Measurements from ENCODE around the gene TPRN. TPM values are rescaled to one million over a fixed set of nuclear protein-coding genes. Genes with fewer than 3 reads are reported as not detected.
A peak's percentile ranks its signal among the peaks of the same experiment; 100 is the strongest.

The TPRN gene
- total RNA-seq, 1 experiment from 2014 or later: 24.9 TPM

GRCh38 chr9:137221506-137222111 is 21.1 kb upstream of the TPRN start:
- no peaks in the 10 kb centered on the region for H3K27me3 ChIP-seq (ENCODE audit: insufficient read depth, low read length)
- H3K27ac ChIP-seq (ENCODE audit: low read depth, low read length): peak overlapping the region; percentile 98; the same call in 1 of the 2 replicates
- H3K4me3 ChIP-seq (replicated peaks in 1 of 2; ENCODE audit: low read depth in 1 of 2, low read length in 2 of 2): peak overlapping the region; percentile 50 to 60
- RAD21 ChIA-PET (ENCODE audit: low non-redundant PET in 1 of 2, low total read pairs in 2 of 2, uncharacterized antibody in 2 of 2, unreplicated experiment in 2 of 2): no interaction called here
- peak overlapping the region; percentile 74 for H3K4me2 ChIP-seq (ENCODE audit: low read length)
- peak overlapping the region; percentile 59 for H3K9ac ChIP-seq (ENCODE audit: low read length)
- H3K9me2 ChIP-seq (ENCODE audit: insufficient read depth): no peaks in the 10 kb centered on the region
- no peaks in the 10 kb centered on the region for H3K36me3 ChIP-seq (ENCODE audit: control insufficient read depth in 1 of 2, insufficient read depth in 2 of 2, low read length in 2 of 2)
- DNase-seq (ENCODE audit: low read depth, low spot score) (no peak), ATAC-seq (no peak)
- H3K79me2 ChIP-seq (ENCODE audit: insufficient read depth, low read length): no peaks in the 10 kb centered on the region
- no peaks in the 10 kb centered on the region for H4K20me1 ChIP-seq (ENCODE audit: insufficient read depth)
- TF ChIP-seq POLR2A (IDR thresholded peaks at IDR 0.05; ENCODE audit: borderline replicate concordance, extremely low read depth, insufficient read depth, insufficient read length) (no peak), CEBPB (IDR thresholded peaks at IDR 0.05; ENCODE audit: low read depth) (no peak), FOSL1 (IDR thresholded peaks at IDR 0.05; ENCODE audit: low read depth) (no peak), ZNF274 (IDR thresholded peaks at IDR 0.05; ENCODE audit: low read depth, low read length) (no peak), EZH2 (IDR thresholded peaks at IDR 0.05) (no peak), MAX (IDR thresholded peaks at IDR 0.05) (no peak), SP1 (IDR thresholded peaks at IDR 0.05; ENCODE audit: low read depth) (no peak), ELF1 (IDR thresholded peaks at IDR 0.05; ENCODE audit: borderline replicate concordance, low read depth) (no peak), SIN3A (IDR thresholded peaks at IDR 0.05; ENCODE audit: low read depth) (no peak), SRF (IDR thresholded peaks at IDR 0.05; ENCODE audit: low read depth) (no peak), ZBTB33 (IDR thresholded peaks at IDR 0.05; ENCODE audit: extremely low read depth, insufficient replicate concordance, low read length) (no peak), EGR1 (IDR thresholded peaks at IDR 0.05; ENCODE audit: low read depth) (no peak), JUND (IDR thresholded peaks at IDR 0.05) (no peak), REST (IDR thresholded peaks at IDR 0.05; ENCODE audit: low read depth) (no peak), ATF3 (IDR thresholded peaks at IDR 0.05) (no peak)
- CTCF ChIA-PET: no interaction called here
- BruUV-seq (replicated peaks): no TSS peak
- H2AFZ ChIP-seq (ENCODE audit: low read depth, low read length, poor library complexity, severe bottlenecking): no peak overlapping the region
- intact Hi-C loops (cut with micrococcal nuclease): loop anchor here (2.0 to 10.0 kb wide), 3 partner anchors 17 to 437 kb away; partner anchors contain the start of genes NDOR1 and TMEM203
- POLR2A ChIA-PET: interaction anchor here (1.2 kb wide), 1 partner anchor 19 kb away, joined by 3 read pairs; the partner anchor contains the start of gene TUBB4B
- no peaks in the 10 kb centered on the region for H3K9me3 ChIP-seq (ENCODE audit: control insufficient read depth in 1 of 2, insufficient read depth in 1 of 2, low read depth in 1 of 2, low read length in 2 of 2)
- peaks cover 51 to 80% of the 10 kb centered on the region in 2 experiments for H3K4me1 ChIP-seq (ENCODE audit: control insufficient read depth in 1 of 2, insufficient read depth in 2 of 2, low read length in 2 of 2)
